Stimulated activated CD8-positive, alpha-beta memory T cell treated with anti-CD3 and anti-CD28 coated beads, Interleukin-7, amount 100 ng/mL, for 1 hour (primary cell): ENCODE measurements around the gene DNAJC12.
"Not testable (repeated sequence)": the region's sequence is repeated elsewhere in the genome, so short reads cannot be mapped to it uniquely, and the experiment has no call there.

Experiments
- DNase-seq, 2 donors: peaks; one replicate each; pipeline ENCODE4 v3.0.0-alpha.2; 2020; ENCODE audit warnings: low read depth in 2 of 2

Gene DNAJC12

GRCh38 chr10:67839951-67840350, 2.0 kb upstream of the DNAJC12 start:
- DNase-seq = no peak

DNA sequence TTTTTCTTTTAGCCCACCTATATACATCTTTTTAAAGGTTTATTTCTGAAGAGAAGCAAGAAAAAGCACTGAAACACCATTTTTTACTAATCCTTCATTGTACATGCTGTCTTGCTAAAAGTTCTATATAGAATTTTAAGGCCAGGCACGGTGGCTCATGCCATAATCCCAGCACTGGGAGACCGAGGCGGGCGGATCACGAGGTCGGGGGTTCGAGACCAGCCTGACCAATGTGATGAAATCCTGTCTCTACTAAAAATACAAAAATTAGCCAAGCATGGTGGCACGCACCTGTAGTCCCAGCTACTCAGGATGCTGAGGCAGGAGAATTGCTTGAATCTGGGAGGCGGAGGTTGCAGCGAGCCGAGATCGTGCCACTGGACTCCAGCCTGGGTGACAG, 1.5 kb upstream of the DNAJC12 start:
- not testable (repeated sequence) for DNase-seq

- no peak for DNase-seq
Measured at GRCh38 chr10:67836972-67837371, 1.0 kb downstream of the DNAJC12 start.

DNA sequence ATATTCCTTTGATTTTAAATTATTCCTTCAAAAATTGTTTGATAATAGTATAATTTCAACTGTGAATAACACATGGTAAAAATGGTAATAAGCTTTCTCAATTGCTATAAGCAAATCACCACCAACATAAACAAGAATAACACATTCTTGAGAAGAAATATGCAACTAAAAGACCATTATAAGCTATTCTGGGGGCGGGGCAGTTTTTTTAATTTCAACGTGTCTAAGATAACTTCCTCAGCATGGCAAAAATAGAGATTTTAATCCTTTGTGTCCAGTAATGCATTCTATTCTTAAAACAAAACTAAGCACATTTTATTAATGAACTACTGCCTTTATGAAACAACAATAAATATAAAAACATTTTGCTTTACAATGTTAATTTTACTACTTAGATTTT, 1.5 kb downstream of the DNAJC12 start:
- DNase-seq = no peak

GRCh38 chr10:67835541-67836394, 2.2 kb downstream of the DNAJC12 start:
- DNase-seq = not testable (repeated sequence)

DNA sequence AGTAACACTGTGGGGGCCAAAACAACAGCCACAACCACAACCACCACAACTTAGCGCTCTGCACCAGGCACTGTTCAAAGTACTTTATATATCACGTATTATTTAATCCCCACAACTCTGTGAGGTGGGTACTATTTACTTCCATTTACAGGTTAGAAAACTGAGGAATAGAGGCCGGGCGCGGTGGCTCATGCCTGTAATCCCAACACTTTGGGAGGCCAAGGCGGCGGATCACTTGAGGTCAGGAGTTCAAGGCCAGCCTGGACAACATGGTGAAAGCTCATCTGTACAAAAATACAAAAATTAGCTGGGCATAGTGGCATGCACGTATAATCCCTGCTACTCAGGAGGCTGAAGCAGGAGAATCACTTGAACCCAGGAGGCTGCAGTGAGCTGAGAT, 3.6 kb downstream of the DNAJC12 start:
- no peak for DNase-seq

DNA sequence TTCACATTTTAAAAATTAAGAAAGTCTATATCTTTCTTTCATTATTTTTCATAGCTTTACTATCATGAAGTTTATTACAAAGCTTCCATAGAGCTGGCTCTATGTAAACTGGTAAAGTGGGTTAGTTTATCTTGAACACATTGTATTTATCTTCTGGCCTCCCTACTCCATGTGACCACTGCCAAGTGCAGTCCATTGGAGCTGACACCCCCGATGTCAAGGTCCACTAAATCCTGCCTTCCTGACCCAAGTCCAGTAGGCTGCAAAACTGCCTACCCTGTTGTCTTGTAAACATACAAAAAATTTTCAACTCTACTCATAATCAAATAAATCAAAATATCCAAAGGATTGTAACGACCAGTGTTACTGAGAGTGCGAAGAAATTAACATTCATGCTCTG, 10.2 kb downstream of the DNAJC12 start:
- no peak for DNase-seq

DNA sequence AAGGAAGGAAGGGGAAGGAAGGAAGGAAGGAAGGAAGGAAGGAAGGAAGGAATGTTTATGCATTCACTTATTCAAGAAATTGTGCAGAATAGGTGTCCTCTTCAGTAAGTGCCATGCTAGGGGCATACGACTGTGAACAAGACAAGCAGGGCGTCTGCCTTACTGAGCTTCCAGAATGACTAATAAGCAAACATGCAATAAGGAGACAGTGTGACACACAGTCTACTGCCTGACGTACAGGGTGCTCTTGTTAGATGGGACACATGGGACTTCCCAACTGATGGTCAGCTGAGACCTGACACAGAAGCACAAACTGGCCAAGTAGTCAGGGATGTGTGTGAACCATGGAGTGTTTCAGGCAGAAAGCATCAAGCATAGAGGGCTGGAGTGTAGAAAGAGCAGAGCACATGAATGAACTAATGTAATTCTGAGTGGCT, 18.2 kb downstream of the DNAJC12 start:
- DNase-seq = no peak

GRCh38 chr10:67818323-67818722, 19.7 kb downstream of the DNAJC12 start:
- no peak for DNase-seq

- no peak for DNase-seq
Measured at GRCh38 chr10:67816719-67817118, 21.3 kb downstream of the DNAJC12 start.

- DNase-seq = no peak
Measured at GRCh38 chr10:67815571-67816059, 22.4 kb downstream of the DNAJC12 start.

DNA sequence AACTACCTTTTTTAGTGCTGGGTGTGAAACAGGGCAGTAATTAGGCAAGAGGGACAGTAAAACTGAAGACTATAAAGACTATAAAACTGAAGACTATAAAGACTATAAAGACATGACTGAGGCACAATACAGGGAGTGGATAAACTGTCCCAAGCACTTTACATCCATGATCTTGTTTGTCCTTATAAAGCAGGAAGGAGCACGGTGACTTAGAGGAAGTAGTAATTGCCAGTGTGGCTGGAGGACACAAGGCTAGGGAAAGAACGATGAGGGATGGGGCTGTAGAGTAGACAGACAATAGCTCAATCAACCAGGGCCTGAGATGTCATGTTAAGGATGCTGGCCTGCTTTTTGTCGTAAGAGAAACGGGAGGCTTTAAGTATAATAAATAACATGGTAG, 26.0 kb downstream of the DNAJC12 start:
- DNase-seq = no peak

- DNase-seq = no peak
Measured at GRCh38 chr10:67809107-67809506, 28.9 kb downstream of the DNAJC12 start.

- no peak for DNase-seq
Measured at GRCh38 chr10:67808704-67809103, 29.3 kb downstream of the DNAJC12 start.

DNA sequence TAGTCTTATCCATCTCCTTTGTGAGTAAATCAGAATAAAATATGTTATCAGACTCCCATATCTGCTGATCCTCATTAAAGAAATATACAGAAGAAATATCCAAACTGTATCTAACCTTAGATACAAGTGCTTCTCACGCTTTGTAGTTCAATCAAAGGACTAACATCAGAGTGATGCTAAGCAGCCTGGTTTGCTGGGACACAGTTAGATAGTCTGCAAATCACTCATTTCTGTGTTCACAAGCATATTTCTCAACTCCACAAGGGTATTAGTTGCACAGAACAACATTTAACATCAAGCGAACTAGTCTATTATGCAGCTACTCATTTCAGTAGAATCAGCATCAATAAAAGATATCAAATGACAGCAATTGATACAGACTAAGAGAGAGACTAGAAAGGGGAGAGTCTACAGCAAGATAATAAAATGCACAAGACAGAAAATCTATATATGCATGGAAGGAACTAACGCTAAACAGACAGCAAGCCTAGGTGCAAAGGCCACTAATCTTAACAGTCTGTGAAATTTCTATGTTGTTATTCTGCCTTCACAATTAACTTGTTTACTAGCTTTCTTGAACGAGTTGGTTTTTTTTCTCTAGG, 30.0 kb downstream of the DNAJC12 start:
- DNase-seq = no peak

DNA sequence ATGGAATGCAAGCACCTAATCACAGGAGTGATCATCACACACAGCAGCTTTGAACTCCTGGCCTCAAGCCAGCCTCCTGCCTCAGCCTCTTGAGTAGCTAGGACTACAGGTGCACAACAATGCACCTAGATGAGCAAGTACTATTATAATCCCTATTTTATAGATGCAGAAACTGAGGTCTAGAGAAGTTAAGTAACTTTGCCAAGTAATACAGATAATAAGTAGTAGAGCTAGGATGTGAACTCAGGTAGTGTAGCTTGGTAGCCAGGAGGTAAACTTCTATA, 33.7 kb downstream of the DNAJC12 start:
- no peak for DNase-seq

DNA sequence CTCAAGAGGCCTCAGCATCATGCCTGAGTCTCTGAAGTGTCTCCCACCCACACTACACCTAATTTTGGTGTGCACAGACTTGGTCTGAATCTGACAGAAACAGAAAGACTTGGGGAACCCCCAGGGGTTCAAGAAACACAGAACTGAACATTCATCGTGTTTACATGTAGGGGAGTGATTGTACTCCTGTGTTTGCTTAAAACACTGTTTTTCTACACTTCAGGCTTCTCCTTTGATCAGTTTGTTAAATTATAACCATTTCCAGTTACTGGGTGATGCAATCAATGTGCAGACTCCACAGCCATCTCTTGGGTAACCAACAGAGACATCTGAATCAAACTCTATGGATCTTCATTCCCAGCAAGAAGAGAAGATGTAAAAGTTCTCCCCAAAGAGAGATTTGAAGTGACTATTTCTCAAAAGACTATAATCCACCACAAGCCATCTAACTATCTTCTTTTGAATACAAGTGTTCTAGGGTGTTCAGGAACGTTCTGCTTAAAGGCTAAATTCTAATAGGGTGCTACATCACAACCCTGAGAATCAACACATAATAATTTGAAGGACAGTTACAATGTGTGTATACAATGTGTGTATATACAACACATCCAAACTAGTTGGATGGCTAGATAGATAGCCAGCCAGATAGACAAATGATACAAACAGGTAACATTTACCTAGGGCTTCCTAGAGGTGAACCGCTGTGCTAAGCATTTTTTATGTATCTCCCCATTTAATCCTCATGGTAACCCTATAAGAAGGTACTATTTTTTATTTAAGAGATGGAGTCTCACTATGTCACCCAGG, 34.2 kb downstream of the DNAJC12 start:
- DNase-seq = no peak

DNA sequence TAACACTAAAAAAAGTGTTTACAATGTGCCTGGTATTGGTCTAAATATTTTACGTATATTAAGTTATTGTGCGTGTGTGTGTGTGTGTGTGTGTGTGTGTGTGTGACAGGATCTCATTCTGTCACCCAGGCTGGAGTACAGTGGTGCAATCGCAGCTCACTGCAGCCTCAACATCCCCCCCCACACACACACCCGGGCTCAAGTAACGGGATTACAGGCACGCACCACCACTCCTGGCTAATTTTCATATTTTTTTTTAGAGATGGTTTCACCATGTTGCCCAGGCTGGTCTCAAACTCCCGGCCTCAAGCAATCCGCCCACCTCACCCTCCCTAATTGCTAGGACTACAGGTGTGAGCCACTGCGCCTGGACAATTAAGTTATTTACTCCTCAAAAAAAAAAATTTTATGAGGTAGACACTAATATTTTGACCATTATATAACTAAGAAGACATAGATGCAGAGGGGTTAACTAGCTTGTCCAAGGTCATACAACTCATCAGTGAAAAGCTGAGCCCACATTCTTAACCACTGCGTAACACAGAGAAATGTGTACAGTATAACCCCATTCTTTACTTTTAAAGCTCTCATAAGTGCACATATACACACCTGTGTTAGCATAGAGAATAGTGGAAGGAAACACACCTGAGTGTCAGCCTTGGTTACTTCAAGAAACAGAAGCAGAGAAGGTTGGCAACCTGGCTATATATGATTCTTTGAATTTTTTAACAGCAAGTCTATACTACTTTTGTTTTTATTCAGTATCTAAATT, 35.0 kb downstream of the DNAJC12 start:
- no peak for DNase-seq

- no peak for DNase-seq
Measured at GRCh38 chr10:67801118-67801517, 36.9 kb downstream of the DNAJC12 start.

DNA sequence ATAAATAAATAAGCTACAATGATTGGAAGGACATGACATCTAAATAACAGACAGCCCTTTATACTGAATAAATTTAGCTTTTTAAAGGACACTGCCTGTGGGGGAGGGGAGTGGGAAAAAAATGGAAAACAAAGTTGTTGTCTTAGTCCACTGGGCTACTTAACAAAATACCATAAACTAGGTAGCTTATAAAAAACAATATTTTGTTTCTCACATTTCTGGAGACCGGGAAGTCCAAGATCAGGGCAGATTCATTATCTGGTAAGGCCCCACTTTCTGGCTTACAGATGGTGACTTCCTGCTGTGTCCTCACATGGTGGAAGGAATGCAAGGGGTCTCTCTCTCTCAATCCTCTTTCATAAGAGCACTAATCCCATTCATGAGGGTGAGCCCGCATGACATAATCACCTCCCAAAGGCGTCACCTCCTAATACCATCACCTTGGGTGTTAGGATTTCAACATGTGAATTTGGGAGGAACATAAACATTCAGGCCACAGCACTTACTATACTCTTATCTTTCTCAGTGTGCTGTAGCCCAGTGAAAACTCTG, 43.0 kb downstream of the DNAJC12 start:
- no peak for DNase-seq

DNA sequence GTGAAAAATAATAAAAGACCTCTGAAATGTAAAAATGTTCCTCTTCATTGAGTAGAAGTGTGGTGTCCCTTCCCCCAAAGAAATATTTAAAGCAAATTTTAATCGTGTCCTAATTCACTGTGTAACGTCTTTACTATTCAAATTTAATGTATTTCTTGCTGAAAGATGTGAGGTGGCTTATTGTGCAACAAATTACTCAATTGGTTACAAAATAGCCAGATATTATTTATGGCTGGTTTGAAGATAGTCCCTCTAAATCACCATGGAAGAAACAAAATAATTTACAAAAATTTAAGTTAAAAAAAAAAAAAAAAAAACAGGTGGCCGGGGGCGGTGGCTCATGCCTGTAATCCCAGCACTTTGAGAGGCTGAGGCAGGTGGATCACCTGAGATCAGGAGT, 43.7 kb downstream of the DNAJC12 start:
- no peak for DNase-seq

DNA sequence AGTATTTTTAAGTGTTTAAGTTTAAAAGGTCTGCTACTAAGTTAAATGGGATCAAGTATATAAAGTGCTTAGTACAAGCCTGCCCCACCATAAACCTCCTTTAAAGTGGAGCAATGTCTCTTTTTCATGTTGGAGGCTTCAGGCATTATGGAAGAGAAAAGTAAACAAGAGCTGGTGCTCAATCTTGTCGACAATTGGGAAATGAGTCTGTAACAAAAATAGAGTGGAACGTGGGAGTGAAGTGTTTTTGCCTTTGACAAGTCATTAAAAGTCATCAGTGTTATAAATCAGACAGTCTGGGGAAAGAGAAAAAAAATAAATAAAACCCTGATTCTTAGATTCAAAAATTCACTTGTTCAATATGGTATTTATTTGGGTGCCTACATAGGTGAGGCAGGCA, 44.7 kb downstream of the DNAJC12 start:
- DNase-seq = no peak
